Mucosa of rectum (tissue), 2 donors: ENCODE measurements around the gene RWDD1.

Experiments
- H3K27ac ChIP-seq, 2 donors: one replicate each; pipeline ENCODE4 v1.7.0; 2013; ENCODE audit warnings: inconsistent platforms in 2 of 2, low read depth in 2 of 2, low read length in 2 of 2
- H3K27me3 ChIP-seq, 2 donors: one replicate each; pipeline ENCODE4 v1.7.0; 2013; ENCODE audit warnings: low read length in 2 of 2; ENCODE audit not compliant: control insufficient read depth in 2 of 2, insufficient read depth in 2 of 2
- H3K36me3 ChIP-seq, 2 donors: one replicate each; pipeline ENCODE4 v1.7.0; 2013; ENCODE audit warnings: low read length in 2 of 2; ENCODE audit not compliant: control insufficient read depth in 2 of 2, insufficient read depth in 2 of 2
- H3K4me1 ChIP-seq, 2 donors: one replicate each; pipeline ENCODE4 v1.7.0; 2013; ENCODE audit warnings: low read length in 2 of 2, mild to moderate bottlenecking in 1 of 2; ENCODE audit not compliant: control insufficient read depth in 2 of 2, insufficient read depth in 2 of 2
- H3K4me3 ChIP-seq, 2 donors: one replicate each; pipeline ENCODE4 v1.7.0; 2013; ENCODE audit warnings: low read length in 2 of 2
- H3K9ac ChIP-seq, 2 donors: one replicate each; pipeline ENCODE4 v1.7.0; 2013; ENCODE audit warnings: low read length in 2 of 2, low read depth in 1 of 2, mild to moderate bottlenecking in 1 of 2
- H3K9me3 ChIP-seq, 2 donors: one replicate each; pipeline ENCODE4 v1.7.0; 2013; ENCODE audit warnings: low read length in 2 of 2; ENCODE audit not compliant: control insufficient read depth in 2 of 2
- donor health status: healthy.
- donor health status: Normal muscosa, but diverticular disease.

Gene RWDD1

DNA sequence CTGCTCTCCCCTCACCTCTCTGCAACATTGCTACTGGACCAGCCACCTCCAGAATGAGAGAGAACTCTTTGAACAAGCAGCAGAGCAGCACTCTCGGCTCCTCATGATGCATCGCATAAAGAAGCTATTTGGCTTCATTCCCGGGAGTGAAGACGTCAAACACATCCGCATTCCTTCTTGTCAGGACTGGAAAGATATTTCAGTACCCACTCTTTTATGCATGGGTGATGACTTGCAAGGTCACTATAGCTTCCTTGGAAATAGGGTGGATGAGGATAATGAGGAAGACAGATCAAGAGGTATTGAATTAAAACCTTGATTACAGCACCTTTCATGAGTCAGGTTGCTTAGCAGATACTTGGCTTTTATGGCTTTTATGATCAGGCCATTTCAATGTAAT, 13.4 kb upstream of the RWDD1 start:
- H3K9ac ChIP-seq, result no peak overlapping the region
- H3K4me3 ChIP-seq, result no peak overlapping the region
- no peaks in the 10 kb centered on the region for H3K9me3 ChIP-seq
- no peaks in the 10 kb centered on the region for H3K36me3 ChIP-seq
- no peaks in the 10 kb centered on the region for H3K4me1 ChIP-seq
- peaks cover 0 to 7% of the 10 kb centered on the region in 2 donors for H3K27me3 ChIP-seq
- H3K27ac ChIP-seq, result no peak overlapping the region

DNA sequence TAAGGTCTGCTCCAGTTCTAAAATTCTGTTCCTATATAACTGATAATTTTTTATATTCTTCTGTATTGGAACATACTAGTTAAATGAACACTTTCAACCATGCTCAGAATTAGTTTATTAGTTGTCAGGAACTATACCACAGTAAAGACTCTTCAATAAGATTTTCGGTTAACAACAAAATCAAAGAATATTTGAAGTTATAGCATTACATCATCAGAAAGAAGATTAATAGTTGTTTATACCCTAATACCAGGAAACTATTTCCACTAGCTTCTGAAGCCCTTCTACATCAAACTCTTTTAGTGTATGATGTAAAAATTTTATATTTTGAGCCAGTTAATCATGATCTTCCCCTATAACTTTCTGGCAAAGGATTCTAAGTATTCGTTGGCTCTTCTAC, 11.2 kb upstream of the RWDD1 start:
- Histone ChIP-seq H3K9ac (no peak overlapping the region), H3K4me1 (no peaks in the 10 kb centered on the region), H3K9me3 (no peaks in the 10 kb centered on the region), H3K27ac (no peak overlapping the region), H3K4me3 (no peak overlapping the region), H3K27me3 (peaks cover 3 to 6% of the 10 kb centered on the region in 2 donors), H3K36me3 (no peaks in the 10 kb centered on the region)

DNA sequence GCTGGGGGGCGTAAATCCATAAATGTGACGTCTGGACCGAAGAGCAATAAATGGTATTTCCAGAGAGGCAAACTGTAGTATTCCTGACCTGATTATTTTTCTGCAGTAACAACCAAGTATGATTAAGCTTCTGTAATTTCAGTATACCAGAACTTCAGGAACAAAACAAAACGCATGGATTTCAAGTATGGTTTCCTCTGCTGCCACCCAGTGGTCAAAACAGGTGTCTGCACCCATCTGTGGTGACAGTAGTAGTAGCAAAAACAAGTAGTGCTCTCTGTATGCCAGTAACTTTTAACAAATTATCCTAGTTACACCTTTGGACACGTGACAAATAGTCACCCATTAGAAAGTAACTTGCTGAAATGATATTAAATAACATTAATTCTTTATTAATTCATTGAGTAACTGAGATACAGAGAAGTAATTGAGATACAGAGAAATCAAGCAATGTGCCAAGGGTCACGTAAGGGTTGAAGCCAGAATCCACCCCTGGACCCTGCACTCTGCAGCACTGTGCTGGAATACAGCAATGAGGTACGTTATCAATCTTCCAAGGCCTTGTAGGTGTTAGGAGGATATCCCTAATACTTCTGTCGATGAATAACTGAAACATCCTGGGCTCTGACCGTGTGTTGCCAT, 9.8 kb upstream of the RWDD1 start:
- Histone ChIP-seq H3K4me1 (no peaks in the 10 kb centered on the region), H3K36me3 (no peaks in the 10 kb centered on the region), H3K9me3 (no peaks in the 10 kb centered on the region), H3K9ac (no peak overlapping the region), H3K27ac (no peak overlapping the region), H3K27me3 (peaks cover 11 to 15% of the 10 kb centered on the region in 2 donors), H3K4me3 (peak overlapping the region; percentile 42 to 65)

DNA sequence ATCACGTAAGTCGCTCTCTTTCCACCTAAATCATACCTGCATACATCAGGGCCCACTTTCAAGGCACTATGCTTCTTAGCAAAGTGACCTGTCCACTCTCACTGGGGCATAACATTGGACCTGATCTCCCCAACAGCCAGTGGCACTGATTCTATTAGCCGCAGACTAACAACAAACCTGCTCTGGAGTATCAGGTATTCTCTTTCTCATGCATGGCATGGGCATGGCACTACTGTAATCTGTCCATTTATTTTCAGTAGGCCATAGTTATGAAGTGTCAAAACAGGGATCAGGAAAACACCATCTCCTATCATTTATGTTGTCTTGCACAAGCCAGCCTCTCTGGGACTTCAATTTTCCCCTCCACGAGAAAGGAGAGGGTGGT, 9.3 kb upstream of the RWDD1 start:
- Histone ChIP-seq H3K36me3 (no peaks in the 10 kb centered on the region), H3K27ac (no peak overlapping the region)

DNA sequence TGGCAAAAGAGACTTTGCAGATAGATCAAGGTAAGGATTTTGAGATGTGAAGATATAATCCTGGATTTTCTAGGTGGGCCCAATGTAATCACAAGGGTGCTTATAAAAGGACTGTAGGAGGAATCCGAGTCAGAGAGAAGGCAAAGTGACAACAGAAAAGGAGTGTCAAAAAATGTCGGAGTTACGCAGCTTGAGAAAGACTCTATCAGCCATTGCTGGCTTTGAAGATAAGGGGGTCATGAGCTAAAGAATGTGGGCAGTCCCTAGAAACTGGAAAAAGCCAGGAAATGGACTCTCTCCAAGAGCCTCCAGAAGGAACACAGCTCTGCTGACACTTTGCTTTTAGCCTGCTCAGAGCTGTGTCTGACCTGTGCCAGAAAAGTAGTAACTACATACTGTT, 8.7 kb upstream of the RWDD1 start:
- Histone ChIP-seq H3K27ac (no peak overlapping the region), H3K9me3 (no peaks in the 10 kb centered on the region), H3K36me3 (no peaks in the 10 kb centered on the region), H3K4me3 (no peak overlapping the region), H3K9ac (no peak overlapping the region), H3K4me1 (no peaks in the 10 kb centered on the region), H3K27me3 (peaks cover 11 to 15% of the 10 kb centered on the region in 2 donors)

More for the DNA sequence above, 9.3 kb upstream of the RWDD1 start:
- Histone ChIP-seq H3K4me3 (no peak overlapping the region), H3K9me3 (no peaks in the 10 kb centered on the region), H3K4me1 (no peaks in the 10 kb centered on the region), H3K9ac (no peak overlapping the region), H3K27me3 (peaks cover 11 to 15% of the 10 kb centered on the region in 2 donors)

DNA sequence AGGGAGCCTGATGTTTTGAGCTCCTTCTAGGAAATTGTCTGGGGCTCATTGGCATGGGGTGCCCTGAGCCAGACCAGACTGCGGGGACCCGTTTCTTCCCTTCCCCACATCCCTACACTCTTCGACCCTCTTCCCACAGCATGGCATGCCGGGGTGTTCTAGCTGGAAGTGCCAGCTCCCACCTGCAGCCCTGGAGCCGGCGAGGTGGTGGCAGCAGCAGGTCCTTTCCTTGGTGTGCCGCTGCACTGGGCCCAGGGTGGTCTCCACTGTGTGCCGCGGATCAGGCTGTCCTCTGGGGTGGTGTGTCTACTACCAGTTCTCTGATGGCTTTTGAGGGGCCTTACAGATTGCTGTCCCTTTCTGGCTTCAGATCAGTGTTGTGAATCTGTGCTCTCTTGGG, 7.5 kb upstream of the RWDD1 start:
- Histone ChIP-seq H3K4me1 (no peaks in the 10 kb centered on the region), H3K27me3 (peaks cover 11 to 15% of the 10 kb centered on the region in 2 donors), H3K9ac (no peak overlapping the region), H3K27ac (no peak overlapping the region), H3K36me3 (no peaks in the 10 kb centered on the region), H3K4me3 (no peak overlapping the region), H3K9me3 (no peaks in the 10 kb centered on the region)

DNA sequence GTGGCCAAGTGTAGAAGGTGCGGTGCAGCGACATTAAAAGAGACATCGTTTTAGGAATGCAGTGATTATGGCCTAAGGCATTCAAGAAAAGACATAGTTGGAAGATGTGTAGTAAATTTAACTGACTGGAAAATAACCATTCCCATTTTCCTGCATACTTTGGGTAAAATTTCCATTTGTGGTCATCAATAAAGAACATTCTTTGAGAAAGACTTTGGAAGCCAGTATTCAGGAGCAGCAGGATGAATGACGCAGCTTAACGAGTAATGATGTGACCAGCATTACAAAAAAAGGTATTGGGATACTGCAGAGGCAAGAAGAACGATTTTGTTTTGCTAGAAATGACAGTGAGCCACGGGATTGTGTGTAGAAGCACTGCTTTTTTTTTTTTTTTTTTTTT, 7.0 kb upstream of the RWDD1 start:
- H3K9ac ChIP-seq, result no peak overlapping the region
- H3K4me3 ChIP-seq, result no peak overlapping the region

DNA sequence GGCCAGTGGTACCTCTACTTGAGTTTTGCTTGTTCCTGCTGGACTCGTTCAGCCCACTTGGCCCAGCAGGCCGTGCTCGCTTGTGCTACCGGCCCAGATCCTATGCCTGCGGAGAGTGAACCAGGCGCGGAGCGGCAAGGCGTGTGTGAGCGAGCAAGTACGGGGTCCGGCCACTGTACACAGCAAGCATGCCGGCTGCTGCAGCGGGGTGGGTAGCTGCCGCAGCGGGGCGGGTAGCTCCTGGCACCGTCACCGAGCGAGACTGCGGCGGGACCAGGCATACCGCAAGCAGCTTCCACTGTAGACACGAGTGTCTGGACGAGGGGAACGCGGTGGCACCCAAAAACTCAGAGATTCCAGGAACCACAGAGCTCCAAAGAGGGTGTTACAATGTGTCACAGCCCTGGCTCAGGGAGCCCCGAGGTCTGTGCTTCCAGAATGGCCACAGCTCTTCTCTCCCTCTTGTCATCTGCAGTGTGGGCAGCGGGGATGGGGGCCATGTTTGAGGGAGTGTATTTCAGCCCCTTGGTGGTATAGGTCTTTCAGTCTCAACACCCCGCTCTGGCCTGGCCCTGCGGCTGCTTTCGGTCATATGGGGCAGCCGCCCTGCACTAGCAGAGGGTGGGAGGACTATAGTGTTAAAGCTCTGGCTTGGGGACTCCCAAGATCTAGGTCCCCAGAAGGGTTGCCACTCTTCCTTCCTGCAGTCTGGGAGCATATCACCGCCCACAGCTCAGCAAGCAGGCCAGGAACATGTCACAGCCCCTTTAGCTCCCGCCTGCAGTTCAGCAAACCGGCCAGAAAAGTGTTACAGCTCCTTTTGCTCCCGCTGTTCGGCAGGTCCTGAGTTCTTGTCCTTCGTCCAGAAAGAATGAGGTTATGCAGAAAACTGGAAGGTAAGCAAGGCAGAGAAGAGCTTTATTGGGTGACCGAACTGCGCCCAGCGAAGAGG, 6.1 kb upstream of the RWDD1 start:
- Histone ChIP-seq H3K36me3 (no peaks in the 10 kb centered on the region), H3K27me3 (peaks cover 11 to 14% of the 10 kb centered on the region in 2 donors), H3K9ac (no peak overlapping the region), H3K4me3 (no peak overlapping the region), H3K27ac (no peak overlapping the region), H3K9me3 (no peaks in the 10 kb centered on the region), H3K4me1 (no peaks in the 10 kb centered on the region)

More for the DNA sequence above, 7.0 kb upstream of the RWDD1 start:
- no peak overlapping the region for H3K27ac ChIP-seq
- no peaks in the 10 kb centered on the region for H3K4me1 ChIP-seq
- H3K36me3 ChIP-seq, result no peaks in the 10 kb centered on the region
- peaks cover 11 to 15% of the 10 kb centered on the region in 2 donors for H3K27me3 ChIP-seq
- no peaks in the 10 kb centered on the region for H3K9me3 ChIP-seq

DNA sequence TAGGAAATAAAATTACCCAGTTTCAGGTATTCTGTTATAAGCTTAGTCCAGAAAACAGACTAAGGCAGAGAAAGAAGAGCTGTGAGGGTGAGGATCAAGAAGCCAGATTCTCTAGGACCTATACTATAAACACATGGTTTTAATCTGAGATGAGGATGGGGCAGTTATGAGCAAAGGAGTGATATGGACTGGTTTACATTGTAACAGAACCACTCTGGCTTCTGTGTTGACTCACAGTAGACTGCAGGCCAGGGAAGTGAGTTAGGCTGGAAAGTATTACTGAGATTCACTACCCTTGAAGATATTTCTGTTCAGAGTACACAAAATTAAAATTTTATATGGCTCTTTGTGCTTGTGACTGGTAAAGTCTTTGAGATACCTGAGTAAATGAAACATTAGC, 3.2 kb upstream of the RWDD1 start:
- Histone ChIP-seq H3K9ac (no peak overlapping the region), H3K27me3 (peaks cover 11 to 12% of the 10 kb centered on the region in 2 donors), H3K4me3 (no peak overlapping the region), H3K27ac (no peak overlapping the region), H3K36me3 (no peaks in the 10 kb centered on the region), H3K9me3 (no peaks in the 10 kb centered on the region), H3K4me1 (peaks cover 0 to 8% of the 10 kb centered on the region in 2 donors)
